SU-DHL-6 (cell line): Measurements from ENCODE around the gene EBPL.

ENCODE experiments used
- CTCF ChIP-seq: fragments of 200-600 bp; sonication (generic); IDR thresholded peaks from one replicate; pipeline ENCODE4 v1.5.1; 2017; ENCODE audit warnings: antibody characterized with exemption, mild to moderate bottlenecking, low read length, moderate library complexity; ENCODE audit not compliant: insufficient read depth, poor library complexity, severe bottlenecking
- EZH2phosphoT487 ChIP-seq: fragments of 200-600 bp; sonication (generic), shearing (Covaris generic); conservative IDR thresholded peaks from 2 replicates; pipeline ENCODE4 v1.6.1; 2018; ENCODE audit warnings: mild to moderate bottlenecking, antibody characterized with exemption, low read length, moderate library complexity, mixed read lengths

DNA sequence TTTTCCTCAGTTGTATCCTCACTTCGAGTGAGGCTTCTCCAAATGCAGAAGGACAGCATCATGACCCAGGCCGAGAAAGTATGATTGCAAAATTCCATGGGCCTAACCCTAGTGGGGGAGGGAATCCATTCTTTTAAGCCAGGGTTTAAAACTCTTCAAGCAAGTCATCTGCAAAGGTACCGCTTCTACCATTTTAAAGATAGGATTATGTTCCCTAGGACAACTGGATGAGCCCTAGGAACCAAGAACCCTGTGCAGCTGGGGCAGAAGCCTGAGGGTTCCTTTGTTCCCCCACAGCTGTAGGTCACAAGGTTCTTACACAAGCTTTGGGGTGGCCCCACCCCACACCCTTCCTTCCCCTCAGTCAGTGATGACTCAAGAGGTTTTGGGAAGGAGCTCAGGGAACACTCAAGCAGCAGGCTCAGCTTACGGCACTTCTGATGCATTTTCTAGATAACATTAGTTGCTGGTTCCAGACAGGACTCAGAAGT is 49.4 kb downstream of the EBPL start:
- TF ChIP-seq CTCF (no peak), EZH2phosphoT487 (no peak)
